IPS DF 4.7 (cell line): ENCODE measurements around the gene BRCA1.
"Not testable (repeated sequence)": the region's sequence is repeated elsewhere in the genome, so short reads cannot be mapped to it uniquely, and the experiment has no call there.

Experiments
- DNase-seq: peaks from one replicate; pipeline ENCODE4 v3.0.0-alpha.2; 2013; ENCODE audit warnings: low spot score; ENCODE audit errors: extremely low read depth

BRCA1 gene

DNA sequence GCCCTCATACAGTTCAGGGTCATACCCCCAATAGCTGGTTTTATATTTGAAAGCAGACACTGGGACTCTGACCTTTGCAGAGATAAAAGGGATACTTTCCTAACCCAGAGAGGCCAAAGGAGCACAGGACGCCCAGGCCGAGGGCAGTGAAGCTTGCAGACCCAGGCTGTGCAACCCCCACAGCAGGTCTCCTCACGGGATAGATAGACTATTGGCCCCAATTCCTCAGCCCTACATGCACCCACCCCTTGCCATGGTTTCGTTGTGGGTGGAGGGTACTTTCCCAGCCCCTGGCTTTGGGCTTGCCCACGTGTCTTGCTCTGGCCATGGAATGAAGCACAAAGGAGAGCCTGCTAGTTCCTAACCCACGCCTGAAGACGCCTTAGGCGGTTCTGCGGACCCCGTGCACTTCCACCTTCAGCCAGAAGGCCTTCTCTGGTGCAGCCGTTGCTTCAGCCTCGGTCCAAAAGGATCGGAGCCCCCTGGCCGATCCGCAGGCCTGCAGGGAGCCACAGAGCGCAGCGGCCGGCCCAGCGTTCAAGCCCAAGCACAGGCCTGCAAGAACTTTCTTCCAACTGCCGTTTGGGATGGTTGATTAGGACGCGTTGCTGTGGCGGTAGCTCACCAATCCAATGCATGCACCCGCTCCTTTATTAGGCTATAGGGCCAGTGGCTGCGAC is 9.8 kb upstream of the BRCA1 start:
- no peak for DNase-seq

DNA sequence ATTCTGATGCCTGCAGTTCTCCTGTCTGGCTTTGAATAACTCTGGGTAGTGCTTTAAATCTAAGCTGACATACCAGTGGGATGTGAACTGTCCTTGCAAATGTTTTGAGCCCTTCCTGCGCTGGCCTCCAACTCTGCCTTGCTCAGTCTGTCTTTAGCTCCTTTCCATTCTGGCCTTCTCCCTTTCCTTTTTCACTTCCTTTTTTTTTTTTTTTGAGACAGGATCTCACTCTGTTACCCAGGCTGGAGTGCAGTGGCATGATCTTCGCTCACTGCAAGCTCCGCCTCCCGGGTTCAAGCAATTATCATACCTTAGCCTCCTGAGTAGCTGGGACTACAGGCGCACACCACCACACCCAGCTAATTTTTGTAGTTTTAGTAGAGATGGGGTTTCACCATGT is 8.3 kb upstream of the BRCA1 start:
- DNase-seq = not testable (repeated sequence)

DNA sequence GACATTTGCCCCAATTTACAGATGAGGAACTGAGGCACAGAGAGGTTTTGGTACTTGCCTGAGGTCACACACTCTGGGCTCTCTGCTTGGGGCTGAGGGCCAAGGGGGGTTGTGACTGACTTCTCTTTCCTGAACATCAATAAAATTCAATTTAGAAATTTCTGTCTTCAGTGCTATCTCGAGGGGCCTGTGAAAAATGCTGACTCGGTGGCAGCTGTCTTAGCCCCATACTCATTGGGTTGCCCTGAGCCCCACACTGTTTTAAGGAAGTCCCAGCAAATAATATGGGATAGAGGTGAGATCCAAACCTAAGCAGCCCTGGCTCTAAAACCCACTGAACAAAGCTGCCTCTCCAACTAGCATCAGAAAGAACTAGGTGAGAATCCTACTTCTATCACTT is 7.0 kb upstream of the BRCA1 start:
- no peak for DNase-seq

DNA sequence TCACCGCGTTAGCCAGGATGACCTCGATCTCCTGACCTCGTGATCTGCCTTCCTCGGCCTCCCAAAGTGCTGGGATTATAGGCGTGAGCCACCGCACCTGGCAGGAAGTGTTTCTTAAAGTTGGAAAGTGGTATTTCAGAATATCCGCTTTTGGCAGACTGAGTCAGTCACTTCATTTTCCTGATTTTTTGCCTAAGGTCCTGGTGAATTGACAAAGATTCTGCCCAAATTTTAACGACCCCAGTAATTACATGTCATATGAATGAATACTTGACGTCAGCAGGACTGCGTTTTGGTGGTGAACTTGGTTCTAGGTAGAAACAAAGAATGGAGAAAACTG is 4.5 kb upstream of the BRCA1 start:
- no peak for DNase-seq

DNA sequence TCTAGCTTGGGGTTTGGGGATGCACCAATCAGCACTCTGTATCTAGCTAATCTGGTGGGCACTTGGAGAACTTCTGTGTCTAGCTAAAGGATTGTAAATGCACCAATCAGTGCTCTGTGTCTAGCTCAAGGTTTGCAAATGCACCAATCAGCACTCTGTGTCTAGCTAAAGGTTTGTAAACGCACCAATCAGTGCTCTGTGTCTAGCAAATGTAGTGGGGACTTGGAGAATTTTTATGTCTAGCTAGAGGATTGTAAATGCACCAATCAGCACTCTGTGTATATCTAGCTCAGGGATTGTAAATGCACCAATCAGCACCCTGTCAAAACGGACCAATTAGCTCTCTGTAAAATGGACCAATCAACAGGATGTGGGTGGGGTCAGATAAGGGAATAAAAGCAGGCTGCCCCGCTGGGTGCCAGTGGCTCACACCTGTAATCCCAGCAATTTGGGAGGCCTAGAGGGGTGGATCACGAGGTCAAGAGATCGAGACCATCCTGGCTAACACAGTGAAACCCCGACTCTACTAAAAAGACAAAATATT is 2.2 kb upstream of the BRCA1 start:
- not testable (repeated sequence) for DNase-seq

DNA sequence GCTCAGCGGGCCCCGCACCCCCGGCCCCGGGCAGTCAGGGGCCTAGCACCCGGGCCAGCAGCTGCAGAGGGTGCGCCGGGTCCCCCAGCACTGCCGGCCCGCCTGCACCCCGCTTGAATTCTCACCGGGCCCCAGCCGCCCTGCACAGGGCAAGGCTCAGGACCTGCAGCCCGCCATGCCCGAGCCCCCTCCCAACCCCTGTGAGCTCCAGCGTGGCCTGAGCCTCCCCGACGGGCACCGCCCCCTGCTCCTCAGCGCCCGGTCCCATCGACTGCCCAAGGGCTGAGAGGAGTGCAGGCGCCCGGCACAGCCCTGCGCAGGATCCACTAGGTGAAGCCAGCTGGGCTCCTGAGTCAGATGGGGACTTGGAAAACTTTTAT is 1.7 kb upstream of the BRCA1 start:
- DNase-seq = no peak

DNA sequence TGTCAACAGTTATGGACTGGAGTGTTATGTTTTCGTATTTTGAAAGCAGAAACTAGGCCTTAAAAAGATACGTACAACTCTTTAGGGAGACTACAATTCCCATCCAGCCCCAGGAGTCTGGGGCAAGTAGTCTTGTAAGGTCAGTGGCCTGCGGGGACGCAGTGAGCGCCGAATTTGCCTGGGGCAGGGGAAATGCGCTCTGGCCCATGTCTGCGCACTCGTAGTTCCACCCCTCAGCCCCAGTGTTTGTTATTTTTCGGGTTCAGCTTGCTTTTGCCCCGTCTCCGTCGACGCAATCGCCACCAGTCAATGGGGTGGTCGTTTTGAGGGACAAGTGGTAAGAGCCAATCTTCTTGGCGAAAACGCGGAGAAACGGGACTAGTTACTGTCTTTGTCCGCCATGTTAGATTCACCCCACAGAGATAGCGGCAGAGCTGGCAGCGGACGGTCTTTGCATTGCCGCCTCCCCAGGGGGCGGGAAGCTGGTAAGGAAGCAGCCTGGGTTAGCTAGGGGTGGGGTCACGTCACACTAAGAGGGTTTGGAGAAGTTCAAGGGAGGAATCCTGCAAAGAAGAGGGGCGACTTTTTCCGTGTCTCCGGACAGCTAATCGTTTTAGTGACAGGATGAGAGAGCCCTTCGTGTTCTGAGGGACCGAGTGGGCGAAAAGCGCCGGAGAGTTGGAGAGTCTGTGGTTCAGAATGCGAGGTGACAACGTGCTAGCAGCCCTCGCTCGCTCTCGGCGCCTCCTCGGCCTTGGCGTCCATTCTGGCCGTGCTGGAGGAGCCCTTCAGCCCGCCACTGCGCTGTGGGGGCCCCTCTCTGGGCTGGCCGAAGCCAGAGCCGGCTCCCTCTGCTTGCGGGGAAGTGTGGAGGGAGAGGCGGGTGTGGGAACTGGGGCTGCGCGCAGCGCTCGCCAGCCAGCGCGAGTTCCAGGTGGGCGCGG is 1.1 kb upstream of the BRCA1 start:
- DNase-seq = no peak

DNA sequence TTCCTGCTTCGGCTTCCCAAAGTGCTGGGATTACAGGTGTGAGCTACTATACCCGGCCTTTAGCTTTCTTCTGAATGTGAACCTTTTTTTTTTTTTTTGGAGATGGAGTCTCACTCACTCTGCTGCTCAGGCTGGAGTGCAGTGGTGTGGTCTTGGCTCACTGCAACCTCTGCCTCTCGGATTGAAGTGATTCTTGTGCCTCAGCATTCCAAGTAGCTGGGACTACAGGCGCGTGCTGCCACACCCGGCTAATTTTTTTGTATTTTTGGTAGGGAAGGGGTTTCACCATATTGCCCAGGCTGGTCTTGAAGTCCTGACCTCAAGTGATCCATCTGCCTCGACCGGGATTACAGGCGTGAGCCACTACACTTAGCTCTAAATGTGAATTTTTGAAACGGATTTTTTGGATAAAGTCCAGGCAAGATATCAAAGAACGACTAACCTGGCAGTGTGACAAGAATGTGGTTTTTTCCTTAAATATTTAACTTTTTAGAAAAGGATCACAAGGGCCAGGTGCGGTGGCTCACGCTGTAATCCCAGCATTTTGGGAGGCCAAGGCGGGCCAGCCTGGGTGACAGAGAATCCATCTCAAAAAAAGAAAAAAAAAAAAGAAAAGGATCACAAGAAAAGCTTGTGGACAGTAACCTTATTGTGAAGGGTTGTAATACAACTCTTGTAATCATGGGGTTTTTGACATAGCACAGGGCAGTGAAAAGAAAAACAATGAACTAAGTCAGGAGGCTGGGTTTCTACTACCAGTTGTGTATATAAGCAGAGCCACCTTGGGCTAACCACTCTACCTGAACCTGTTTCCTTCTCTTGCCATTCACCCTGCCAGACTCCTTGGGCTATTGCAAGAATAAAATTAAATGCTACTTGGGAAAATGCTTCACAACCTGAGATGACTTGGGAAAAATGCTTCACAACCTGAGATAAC is 6.2 kb downstream of the BRCA1 start:
- no peak for DNase-seq

DNA sequence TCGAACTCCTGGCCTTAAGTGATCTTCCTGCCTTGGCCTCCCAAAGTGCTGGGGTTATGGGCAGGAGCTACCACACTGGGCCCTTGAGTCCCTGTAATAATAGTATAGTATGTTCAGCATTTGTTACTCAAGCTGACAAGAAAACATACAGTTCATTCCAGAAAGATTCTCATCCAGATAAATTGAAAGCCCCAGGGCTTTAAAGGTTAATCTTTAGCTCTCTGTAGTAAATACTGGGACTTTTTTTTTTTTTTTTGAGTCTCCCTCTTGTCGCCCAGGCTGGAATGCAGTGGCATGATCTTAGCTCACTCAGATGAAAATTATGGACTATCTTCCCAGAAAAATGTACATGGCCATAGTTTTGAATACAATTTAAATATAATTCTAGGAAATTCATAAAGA is 11.0 kb downstream of the BRCA1 start:
- no peak for DNase-seq

DNA sequence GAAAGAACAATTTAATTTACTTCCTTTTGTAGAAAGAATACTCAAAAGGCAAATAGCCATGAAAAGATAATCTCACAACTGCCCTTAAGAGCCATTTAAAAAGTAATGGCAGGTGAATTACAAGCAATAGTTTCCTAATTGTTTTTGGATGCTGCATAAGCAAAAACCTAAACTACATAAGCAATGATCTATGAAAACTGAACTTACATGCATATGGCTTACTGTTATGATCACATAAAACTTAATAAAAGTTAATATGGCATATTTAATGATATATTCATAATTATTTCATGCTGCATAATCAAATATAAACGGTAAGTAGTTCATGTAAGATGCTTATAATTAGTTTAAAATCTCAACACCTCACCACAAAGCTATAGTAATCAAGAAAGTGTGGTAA is 18.6 kb downstream of the BRCA1 start:
- DNase-seq = no peak

DNA sequence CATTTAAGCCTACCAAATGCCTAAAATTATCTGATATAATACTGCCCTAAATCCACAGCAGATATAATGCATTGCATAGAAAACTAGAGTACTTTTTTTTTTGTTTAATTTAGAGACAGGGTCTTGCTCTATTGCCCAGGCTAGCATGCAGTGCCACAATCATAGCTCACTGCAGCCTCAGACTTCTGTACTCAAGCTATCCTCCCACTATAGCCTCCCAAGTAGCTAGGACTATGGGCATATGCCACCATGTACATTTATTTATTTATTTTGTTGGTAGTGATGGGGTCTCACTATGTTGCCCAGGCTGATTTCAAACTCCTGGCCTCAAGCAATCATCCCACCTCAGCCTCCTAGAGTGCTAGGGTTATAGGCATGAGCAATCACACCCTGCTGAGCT is 20.0 kb downstream of the BRCA1 start:
- DNase-seq = no peak

DNA sequence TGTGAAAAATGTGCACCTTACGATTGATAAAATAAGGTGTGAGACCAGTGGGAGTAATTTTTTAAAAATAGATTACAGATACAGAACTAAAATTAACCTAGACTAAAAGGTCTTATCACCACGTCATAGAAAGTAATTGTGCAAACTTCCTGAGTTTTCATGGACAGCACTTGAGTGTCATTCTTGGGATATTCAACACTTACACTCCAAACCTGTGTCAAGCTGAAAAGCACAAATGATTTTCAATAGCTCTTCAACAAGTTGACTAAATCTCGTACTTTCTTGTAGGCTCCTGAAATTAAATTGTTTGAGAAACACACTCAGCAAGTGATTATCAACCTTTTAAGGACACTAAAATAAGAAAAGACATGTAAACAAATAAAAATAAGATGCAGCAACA is 20.5 kb downstream of the BRCA1 start:
- DNase-seq = no peak

DNA sequence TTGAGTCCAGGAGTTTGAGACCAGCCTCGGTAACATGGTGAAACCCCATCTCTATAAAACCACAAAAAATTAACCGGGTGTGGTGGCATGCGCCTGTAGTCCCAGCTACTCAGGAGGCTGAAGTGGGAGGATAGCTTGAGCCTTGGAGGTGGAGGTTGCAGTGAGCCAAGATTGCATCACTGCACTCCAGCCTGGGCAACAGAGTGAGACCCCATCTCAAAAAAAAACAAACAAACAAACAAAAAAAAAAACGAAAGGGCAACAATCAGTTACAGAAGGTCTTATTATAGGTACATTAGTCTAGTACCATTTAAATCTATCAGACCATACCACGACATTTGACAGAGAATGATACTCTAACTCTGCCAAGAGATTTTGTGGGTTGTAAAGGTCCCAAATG is 29.8 kb downstream of the BRCA1 start:
- DNase-seq = not testable (repeated sequence)

DNA sequence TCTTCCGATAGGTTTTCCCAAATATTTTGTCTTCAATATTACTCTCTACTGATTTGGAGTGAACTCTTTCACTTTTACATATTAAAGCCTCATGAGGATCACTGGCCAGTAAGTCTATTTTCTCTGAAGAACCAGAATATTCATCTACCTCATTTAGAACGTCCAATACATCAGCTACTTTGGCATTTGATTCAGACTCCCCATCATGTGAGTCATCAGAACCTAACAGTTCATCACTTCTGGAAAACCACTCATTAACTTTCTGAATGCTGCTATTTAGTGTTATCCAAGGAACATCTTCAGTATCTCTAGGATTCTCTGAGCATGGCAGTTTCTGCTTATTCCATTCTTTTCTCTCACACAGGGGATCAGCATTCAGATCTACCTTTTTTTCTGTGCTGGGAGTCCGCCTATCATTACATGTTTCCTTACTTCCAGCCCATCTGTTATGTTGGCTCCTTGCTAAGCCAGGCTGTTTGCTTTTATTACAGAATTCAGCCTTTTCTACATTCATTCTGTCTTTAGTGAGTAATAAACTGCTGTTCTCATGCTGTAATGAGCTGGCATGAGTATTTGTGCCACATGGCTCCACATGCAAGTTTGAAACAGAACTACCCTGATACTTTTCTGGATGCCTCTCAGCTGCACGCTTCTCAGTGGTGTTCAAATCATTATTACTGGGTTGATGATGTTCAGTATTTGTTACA is 30.9 kb downstream of the BRCA1 start:
- no peak for DNase-seq

DNA sequence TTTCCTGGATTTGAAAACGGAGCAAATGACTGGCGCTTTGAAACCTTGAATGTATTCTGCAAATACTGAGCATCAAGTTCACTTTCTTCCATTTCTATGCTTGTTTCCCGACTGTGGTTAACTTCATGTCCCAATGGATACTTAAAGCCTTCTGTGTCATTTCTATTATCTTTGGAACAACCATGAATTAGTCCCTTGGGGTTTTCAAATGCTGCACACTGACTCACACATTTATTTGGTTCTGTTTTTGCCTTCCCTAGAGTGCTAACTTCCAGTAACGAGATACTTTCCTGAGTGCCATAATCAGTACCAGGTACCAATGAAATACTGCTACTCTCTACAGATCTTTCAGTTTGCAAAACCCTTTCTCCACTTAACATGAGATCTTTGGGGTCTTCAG is 32.3 kb downstream of the BRCA1 start:
- DNase-seq = no peak

DNA sequence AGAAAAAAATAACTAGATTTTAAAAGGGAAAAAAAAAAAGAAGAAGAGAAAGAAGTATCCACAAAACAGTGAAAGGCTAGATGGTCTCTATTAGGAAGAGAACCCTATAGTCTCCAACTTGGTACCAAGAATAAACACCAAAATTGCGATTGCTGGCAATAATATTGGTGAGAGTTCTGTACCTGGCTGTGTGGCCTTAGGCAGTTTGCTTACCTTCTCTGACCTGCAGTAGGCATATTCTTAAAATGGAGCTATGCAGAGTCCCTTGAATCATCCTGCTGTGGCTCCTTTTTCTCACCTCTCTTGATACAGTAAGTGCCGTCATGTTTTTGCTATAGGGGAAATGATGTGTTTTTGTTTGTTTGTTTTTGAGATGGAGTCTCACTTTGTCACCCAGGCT is 35.1 kb downstream of the BRCA1 start:
- no peak for DNase-seq

DNA sequence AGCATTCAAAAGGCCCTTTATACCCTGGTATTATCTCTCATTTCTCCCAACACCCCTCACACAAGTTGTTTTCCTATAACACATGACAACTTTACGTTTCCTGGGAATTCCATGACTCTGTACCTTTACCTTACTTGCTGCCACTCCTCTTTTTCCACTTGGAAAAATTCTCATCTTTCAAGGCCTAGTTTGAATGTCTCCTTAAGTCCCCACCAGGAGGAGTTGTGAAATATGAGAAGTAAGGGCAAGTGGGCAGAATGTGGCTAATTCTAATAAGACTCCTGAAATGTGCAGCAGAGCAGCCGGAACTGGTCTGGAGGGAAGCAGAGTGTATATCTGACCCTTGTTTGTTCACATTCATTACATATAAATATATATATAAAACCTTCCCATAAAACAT is 39.7 kb downstream of the BRCA1 start:
- DNase-seq = no peak

DNA sequence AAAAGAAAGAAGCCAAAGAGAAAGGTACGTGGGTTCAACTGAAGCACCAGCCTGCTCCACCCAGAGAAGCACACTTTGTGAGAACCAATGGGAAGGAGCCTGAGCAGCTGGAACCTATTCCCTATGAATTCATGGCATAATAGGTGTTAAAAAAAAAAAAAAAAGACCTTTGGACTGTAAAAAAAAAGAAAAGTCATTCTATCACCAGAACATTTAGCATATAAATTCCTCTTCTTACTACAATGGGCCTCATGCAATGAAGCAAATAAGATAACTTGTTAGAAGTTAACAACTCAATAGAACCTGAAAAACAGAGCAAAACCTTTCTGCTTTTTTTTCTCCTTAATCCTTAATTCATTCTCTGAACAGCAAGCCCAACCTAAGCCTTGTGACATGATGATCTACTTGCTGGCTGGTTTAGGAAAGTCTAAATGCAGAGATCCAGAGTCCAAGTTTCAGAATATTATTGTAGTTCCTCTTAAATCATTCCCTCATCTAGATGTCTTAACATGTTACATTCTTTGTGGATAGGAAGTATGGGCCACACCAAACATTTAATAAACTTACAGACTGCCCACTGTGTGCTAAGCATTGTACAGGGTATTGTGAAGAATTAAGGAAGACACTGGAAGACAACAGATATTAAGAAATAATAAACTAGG is 45.4 kb downstream of the BRCA1 start:
- DNase-seq = no peak

DNA sequence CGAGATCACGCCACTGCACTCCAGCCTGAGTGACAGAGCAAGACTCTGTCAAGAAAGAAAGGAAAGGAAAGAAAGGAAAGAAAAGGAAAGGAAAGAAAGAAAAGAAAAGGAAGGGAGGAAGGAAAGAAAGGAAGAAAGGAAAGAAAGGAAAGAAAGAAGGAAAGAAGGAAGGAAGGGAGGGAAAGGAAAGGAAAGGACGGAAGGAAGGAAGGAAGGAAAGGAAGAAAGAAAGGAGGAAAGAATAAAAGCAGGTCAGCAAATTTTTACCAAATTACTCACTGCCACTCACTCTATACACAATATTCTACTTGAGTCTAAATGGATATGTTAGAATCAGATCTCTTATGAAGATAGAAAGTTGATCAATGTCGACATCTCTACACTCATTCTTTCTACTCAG is 50.3 kb downstream of the BRCA1 start:
- no peak for DNase-seq

DNA sequence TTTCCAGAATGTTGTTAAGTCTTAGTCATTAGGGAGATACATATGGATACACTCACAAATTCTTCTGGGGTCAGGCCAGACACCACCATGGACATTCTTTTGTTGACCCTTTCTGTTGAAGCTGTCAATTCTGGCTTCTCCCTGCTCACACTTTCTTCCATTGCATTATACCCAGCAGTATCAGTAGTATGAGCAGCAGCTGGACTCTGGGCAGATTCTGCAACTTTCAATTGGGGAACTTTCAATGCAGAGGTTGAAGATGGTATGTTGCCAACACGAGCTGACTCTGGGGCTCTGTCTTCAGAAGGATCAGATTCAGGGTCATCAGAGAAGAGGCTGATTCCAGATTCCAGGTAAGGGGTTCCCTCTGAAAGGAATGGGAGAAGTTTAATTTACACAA is 54.3 kb downstream of the BRCA1 start:
- DNase-seq = no peak
